ENCODE data around the gene TK1.
"Not testable (repeated sequence)": the region's sequence is repeated elsewhere in the genome, so short reads cannot be mapped to it uniquely, and the experiment has no call there.

TK1 gene, protein sequence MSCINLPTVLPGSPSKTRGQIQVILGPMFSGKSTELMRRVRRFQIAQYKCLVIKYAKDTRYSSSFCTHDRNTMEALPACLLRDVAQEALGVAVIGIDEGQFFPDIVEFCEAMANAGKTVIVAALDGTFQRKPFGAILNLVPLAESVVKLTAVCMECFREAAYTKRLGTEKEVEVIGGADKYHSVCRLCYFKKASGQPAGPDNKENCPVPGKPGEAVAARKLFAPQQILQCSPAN

DNA sequence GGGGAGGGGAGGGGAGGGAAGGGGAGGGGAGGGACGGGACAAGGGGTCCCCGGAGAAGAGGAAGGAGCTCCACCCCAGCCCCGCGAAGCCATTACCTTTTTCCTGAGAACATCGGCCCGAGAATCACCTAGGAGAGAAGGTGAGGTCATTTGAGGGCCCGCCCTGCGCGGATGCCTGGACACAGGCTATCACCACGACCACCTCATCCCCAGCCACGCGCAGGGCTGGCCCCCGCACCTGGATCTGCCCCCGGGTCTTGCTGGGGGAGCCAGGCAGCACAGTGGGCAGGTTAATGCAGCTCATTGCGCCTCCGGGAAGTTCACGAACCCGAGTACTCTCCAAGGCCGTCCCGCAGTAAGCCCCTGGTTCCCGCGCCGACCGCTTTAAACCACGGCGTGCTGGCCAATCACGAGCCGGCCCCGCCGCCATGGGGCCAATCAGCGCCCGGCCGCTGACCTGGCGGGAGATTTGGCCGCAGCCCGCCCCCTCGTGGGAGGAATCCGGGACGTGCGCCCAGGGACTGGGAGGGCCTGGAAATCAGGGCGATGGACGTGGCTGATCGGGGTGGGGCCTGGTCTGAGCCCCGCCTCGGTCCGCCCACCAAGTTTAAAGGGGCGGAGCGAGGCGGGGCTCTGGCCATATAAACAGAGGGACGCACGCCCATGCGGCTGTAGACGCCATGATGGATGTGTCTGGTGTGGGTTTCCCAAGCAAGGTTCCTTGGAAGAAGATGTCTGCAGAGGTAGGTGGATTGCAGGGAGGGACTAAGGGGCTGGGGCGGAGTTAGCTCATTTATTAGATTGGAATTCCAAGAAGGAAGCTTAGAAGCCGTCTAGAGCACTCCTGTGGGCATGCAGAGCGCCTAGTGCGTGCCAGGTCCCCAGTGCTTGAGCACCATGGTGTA, at the start of gene TK1, which contains the start of gene AFMID:
Gene TK1, minus strand, starts transcription at position 361 of the 904 bp plus-strand sequence. Its CDS starts 58 bp downstream, at position 303.
Gene AFMID, plus strand, starts transcription at position 671 of the 904 bp plus-strand sequence. Its CDS starts 9 bp downstream, at position 680.
- DNase-seq (ENCODE audit: low spot score): peak; percentile 98

DNA sequence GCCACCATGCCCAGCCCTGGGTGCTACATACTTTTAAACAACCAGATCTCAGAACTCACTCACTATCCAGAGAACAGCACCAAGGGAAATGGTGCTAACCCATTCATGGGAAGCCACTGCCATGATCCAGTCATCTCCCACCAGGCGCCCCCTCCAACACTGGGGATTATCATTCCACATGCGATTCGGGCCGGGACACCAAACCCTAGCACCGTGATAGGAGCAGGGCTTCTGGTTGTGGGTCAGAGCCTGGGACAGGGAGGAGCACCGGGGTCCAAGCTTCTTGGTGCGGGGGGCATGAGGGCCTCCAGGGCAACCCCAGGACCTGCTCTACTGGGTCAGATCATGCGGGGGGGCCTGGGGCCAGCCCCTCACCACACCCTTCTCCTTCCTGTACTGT, 49.0 kb upstream of the TK1 start:
- DNase-seq (ENCODE audit: low spot score): no peak

DNA sequence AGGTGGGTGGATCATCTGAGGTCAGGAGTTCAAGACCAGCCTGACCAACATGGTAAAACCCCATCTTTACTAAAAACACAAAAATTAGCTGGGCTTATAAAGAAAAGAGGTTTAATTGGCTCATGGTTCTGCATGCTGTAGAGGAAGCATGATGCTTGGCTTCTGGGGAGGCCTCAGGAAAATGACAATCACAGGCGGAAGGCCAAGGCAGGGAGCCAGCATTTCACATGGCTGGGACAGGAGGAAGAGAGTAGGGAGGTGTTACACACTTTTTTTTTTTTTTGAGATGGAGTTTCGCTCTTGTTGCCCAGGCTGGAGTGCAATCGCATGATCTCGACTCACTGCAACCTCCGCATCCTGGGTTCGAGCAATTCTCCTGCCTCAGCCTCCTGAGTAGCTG, 48.2 kb upstream of the TK1 start:
- DNase-seq (ENCODE audit: low spot score): not testable (repeated sequence)

DNA sequence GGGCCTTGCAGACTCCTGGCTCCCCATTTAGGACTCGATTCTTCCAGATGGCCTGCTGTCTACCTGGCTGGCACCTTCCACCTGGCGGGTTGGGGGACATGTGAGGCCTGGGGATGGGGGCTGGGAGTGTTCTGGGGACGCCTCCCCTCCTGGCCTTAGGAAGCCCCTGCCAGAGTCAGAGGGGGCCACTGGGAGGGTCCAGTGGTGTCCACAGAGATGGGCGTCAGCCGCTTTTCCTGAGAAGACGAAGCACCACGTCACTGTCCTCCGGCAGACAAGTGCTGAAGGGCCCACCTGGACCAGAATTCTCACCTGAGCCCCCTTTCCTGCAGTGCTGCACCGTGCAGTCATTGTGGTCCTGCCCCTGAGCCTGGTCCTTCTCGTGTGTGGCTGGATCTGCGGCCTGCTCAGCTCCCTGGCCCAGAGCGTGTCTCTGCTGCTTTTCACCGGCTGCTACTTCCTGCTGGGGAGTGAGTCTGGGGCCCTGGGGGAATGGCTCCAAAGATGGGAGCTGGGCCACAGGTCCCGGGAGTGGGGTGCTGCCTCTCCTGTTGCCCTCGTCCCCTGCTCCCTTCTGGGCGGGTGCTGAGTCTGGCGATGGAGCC, 47.5 kb upstream of the TK1 start:
- no peak for DNase-seq (ENCODE audit: low spot score)

DNA sequence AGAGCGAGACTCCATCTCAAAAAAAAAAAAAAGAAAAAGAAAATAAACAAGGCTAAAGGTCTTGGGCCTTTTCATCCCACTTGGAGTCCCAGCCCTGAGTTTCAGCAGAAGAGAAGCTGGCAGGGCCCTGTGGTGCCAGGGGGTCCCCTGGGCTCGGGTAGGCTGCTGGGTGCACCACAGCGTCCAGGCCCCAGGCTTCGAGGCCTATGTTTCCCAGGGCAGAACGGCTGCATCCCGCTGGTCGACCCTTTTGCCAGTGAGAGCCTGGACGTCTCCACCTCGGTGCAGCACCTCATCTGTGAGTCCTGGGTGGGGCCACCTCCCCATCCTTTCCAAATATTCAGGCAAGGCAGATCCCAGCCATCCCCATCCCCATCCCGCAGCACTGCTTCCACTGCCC, 46.8 kb upstream of the TK1 start:
- no peak for DNase-seq (ENCODE audit: low spot score)

DNA sequence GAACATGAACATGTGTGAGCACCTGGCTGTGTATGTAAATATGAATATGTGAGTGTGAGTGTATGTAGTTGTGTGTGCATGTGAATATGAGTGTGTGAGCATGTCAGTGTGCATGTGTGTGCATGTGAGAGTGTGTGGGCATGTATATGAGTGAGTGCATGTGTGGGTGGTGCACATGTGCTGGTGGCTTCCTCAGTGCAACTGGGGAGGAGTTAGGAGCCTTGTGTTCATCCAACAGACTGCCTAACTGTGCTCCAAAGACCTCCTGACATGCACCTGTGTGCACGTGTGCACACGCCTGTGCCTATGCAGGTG, 46.0 kb upstream of the TK1 start:
- DNase-seq (ENCODE audit: low spot score): no peak

DNA sequence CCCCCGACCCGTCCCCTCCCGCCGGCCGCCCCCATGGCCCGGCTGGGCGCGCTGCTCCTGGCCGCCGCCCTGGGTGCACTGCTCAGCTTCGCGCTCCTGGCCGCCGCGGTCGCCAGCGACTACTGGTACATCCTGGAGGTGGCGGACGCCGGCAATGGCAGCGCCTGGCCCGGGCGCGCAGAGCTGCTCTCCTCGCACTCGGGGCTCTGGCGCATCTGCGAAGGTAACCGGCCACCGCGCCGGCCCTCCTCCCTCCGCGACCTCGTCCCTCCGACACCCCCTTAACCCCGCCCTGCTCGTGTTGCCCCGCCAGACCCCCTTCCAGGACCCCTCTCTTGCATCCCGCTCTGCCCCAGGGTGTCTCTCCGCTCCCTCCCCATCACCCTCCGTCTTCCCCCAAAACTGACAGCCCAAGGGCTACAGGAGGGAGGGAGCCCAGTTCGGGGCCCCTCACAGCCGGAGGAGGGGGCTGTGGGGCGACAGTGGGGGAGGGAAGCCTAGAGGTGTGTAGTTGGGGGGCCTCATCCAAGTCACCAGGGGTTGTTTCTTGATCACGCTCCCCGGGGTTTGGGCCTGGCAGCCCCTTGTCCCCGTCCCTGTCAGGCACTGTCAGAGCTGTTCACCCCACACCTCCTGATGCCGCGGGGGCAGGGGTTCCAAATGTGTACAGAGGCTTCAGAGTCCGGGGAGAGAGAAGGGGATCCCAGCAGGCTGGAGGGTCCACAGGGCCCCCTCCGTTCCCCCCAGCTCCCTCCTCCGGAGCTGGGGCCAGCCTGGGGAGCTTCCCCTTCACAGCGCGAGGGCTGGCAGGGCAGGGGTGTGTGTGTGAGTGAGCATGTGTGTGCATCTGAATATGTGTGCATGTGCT, 45.4 kb upstream of the TK1 start:
- no peak for DNase-seq (ENCODE audit: low spot score)

DNA sequence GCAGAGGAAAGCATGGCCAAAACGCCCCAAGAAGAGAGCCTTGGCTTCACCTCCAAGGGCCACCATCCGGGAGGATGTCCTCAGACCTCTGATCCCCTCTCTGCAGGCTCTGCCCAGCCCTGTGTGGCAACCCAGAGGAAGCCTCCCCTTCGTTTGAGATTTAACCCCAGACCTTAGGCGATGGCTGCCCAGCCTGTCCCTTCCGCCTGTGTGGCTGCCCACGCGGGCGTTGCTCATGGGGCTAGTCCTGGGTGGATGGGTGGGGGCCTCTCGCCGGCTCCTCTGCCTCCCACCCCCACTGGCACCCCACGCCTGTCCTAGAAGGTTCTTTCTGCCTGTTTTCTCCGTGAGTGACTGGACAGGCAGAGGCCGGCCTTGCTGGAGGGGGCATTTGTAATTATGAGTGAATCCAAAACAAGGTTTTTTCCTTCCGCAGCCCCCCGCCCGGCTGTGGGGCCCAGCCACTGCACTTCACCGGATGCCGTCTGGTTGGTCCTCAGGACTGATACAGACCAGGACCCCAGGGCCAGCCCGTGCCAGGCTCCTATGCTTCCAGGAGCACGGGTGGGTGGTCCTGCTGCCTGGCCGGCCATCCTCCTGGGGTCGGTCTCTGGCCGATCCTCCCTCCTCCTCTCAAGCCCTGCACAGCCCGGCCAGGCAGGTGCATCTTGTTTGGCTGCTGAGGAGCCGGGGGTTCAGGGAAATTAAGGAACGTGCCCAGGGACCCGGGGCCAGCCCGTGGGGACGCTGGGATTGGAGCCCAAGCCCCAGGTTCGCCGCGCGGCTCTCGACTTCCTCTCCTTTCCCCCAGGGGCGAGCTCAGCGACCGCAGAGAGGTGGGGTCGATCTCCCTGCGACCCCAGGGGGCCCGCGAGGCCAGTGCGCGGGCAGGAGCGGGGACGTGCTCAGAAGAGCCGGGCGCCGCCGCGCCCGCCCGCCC, 44.4 kb upstream of the TK1 start, which contains the start of gene TMEM235:
Gene TMEM235, plus strand, starts transcription at position 636 of the 940 bp plus-strand sequence. CDS start 393 bp downstream, outside the sequence.
- no peak for DNase-seq (ENCODE audit: low spot score)

DNA sequence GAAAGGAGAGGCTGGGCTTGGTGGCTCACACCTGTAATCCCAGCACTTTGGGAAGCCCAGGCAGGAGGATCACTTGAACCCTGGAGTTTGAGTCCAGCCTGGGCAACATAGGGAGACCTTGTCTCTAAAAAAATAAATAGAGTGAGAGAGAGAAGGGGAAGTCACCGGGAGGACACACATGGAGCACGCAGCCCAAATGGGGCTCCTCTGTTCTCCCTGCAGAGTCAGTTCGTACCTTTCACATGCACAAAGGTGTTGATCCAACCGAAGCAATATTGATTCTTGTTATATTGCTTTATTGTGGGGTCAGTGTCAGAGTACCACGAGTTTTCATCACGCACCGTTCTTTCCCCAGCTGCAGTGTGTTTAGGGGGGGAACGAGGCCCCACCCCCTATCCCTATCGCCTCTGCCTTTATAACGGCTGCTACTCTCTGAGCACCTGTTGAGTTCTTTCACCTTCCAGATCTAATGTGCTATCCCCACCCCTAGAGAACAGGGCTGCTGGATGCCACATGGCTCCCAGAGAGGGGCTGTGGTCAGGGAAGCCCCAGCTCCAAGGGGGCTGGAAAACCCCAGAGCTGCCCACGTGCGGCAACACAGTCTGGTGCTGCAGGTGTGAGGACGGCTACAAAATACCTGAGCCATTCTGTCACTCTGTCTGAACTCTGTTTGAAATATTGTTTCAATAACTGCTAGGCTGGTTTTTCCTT, 43.6 kb upstream of the TK1 start:
- no peak for DNase-seq (ENCODE audit: low spot score)

DNA sequence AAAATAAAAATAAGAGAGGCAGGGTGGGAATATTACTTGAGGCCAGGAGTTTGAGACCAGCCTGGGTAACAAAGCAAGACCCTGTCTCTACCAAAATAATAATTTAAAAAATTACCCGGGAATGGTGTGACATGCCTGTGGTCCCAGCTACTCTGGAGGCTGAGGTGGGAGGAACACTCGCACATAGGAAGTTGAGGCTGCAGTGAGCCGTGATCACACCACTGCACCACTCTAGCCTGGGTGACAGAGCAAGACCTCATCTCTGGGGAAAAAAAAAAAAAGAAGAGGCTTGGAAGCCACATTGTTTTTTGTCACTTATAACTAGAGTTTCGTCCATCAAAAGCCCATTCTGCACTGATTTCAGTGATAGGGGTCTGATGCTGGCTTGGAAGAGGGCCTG, 41.3 kb upstream of the TK1 start:
- DNase-seq (ENCODE audit: low spot score): no peak

DNA sequence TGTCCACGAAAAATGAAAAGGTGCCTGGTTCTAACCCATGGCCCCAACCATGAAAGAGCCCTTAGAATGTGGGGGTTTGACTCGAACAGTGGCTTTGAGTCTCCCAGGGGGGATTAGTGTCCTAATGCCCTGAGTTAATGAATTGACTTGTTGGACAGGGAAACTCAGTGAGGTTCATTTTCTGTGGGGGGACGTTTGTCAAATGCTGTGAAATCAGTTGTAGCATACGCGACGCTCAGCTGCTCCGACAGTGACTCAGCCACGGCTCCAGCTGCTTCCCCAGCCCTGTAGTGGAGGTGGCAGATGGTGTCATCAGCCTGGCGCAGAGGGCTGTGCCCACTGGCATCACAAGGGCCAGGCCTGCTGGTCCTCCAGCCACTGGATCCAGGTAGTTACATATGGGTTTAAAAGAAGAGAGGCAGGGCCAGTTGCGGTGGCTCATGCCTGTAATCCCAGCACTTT, 40.6 kb upstream of the TK1 start:
- no peak for DNase-seq (ENCODE audit: low spot score)

DNA sequence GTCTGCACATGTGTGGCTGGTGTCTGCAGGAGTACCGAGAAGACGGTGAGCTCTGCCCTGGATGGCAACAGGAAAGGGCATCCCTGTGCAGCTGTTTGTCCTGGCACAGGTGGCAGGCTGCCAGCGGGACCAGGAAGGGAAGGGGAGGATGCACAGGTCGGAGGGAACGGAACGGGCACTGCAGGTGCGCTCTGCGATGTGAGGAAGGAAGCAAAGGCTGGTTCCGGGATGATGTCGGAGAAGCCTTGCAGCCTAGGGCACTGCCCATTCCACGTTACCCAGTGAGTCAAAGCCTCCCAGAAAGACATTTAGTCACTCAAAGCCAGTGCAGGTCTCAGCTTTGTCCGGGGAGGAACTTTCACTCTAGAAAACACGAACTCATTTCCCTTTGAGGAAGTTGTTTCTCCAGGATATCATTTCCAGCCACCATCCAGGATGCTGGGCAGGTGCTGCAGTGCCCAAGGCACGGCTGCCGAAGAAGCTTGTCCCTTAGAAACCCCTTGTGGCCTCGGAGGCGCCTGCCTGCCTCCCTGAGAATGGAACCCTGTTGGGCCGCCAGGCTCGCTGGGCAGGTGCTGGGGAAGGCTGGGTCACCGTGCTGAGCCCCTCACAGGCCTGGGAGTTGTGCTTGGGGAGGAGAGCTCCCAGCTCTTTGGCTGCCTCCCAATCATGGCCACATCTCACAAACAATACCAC, 40.1 kb upstream of the TK1 start:
- no peak for DNase-seq (ENCODE audit: low spot score)

DNA sequence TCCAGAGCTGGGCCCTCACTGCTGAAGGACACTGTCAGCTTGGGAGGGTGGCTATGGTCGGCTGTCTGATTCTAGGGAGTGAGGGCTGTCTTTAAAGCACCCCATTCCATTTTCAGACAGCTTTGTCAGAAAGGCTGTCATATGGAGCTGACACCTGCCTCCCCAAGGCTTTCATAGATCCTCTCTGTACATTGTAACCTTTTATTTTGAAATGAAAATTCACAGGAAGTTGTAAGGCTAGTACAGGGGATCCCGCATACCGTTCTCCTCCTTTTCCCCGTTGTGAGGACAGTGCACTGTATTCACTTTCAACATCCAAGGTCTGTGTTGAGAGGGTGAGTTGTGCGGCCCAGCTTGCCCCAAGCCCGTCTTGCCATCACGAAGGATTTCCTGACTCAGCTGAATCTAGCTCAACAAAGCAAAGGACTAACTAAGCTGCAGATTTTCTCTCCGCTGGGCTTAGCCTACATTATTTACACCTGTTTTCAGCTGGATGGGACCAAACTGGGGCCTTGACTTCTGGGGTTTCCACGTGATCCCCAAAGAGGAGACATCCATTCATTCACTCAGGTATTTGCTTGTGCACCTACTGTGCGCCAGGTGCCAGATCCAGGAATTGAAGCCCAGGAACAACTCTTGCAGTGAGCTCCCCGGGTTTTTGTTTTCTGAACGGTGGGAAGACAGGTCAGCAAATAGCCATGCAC, 39.4 kb upstream of the TK1 start:
- DNase-seq (ENCODE audit: low spot score): no peak

DNA sequence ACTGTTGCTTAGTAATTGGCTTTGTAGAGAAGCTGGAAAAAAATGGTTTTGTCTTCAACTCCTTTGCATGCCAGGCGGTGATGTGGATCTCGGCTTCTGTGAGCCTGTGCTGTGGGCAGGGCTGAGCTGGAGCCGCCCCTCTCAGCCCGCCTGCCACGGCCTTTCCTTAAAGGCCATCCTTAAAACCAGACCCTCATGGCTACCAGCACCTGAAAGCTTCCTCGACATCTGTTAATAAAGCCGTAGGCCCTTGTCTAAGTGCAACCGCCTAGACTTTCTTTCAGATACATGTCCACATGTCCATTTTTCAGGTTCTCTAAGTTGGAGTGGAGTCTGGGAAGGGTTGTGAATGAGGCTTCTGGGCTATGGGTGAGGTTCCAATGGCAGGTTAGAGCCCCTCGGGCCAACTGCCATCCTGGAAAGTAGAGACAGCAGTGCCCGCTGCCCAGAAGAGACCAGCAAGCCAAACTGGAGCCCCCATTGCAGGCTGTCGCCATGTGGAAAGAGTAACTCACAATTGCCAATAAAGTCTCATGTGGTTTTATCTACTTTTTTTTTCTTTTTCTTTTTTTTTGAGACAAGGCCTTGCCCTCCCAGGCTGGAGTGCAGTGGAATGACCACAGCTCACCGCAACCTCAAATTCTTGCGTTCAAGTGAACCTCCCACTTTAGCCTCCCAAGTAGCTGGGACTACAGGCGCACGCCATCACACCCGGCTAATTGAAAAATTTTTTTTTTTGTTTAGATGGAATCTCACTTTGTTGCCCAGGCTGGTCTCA, 38.4 kb upstream of the TK1 start:
- DNase-seq (ENCODE audit: low spot score): no peak

DNA sequence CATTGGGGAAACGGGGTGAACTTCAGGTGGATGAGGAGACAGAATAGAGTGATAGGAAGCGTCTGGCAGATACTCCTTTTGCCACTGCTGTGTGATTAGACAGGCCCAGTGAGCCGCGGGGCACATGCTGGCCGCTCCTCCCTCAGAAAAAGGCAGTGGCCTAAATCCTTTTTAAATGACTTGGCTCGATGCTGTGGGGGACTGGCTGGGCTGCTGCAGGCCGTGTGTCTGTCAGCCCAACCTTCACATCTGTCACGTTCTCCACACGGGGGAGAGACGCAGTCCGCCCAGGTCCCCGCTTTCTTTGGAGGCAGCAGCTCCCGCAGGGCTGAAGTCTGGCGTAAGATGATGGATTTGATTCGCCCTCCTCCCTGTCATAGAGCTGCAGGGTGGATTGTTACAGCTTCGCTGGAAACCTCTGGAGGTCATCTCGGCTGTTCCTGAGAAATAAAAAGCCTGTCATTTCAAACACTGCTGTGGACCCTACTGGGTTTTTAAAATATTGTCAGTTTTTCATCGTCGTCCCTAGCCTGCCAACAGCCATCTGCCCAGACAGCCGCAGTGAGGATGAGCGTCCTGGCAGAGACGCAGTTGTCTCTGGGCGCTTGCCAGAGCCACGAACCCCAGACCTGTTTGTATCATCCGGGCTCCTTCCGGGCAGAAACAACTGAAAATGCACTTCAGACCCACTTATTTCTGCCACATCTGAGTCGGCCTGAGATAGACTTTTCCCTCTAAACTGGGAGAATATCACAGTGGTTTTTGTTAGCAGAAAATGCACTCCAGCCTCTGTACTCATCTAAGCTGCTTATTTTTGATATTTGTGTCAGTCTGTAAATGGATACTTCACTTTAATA, 37.6 kb upstream of the TK1 start:
- DNase-seq (ENCODE audit: low spot score): no peak

DNA sequence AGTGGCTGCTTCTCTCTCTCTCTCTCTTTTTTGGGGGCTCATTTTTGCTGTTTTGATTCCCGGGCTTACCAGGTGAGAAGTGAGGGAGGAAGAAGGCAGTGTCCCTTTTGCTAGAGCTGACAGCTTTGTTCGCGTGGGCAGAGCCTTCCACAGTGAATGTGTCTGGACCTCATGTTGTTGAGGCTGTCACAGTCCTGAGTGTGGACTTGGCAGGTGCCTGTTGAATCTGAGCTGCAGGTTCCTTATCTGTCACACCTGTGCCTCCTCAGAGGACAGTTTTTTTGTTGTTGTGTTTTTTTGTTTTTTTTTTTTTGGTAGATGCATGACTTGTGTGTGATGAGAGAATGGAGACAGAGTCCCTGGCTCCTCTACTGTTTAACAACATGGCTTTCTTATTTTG, 36.9 kb upstream of the TK1 start:
- DNase-seq (ENCODE audit: low spot score): no peak

DNA sequence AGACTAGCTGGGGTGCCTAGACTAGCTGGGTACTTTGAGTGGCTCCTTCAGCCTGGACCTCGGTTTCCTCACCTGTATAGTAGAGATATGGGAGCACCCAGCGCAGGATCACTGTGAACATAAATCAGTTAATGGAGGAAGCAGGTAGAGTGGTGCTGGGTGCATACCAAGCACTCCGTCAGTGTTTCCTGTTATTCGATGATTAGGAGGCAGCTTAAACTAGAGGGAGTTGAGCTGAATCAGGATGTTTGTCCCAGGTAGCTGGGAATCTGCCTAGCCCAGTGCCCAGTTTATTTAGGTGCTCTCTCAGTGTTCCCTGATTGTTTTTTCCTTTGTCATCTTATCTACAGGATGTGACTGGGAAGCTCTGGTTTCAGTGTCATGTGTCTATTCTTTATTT, 36.2 kb upstream of the TK1 start:
- DNase-seq (ENCODE audit: low spot score): no peak

All from HuH-7 (cell line).